Adrenal gland (tissue), 12 donors: ENCODE data around the gene TSPAN7. TPM values are rescaled to one million over a fixed set of nuclear protein-coding genes. Genes with fewer than 3 reads are reported as not detected.

ENCODE experiments used
- DNase-seq, 7 donors: peaks; one replicate each; pipeline ENCODE4 v3.0.0-alpha.2; 2019 to 2020
- H3K27ac ChIP-seq, 5 donors: fragments of 200-600 bp; sonication (generic) in 4 of 5; 1 replicate in 3 of 5; 2 replicates in 2 of 5; pipeline versions ENCODE4 v1.5.1 to v1.8.0; 2016 to 2020; ENCODE audit warnings: mild to moderate bottlenecking in 1 of 5
- H3K27me3 ChIP-seq: fragments of 200-600 bp; 2 replicates; pipeline ENCODE4 v1.8.0; 2021
- H3K36me3 ChIP-seq, 2 donors: fragments of 200-600 bp; replicated peaks in 1 of 2; 1 replicate in 1 of 2; 2 replicates in 1 of 2; pipeline versions ENCODE4 v1.5.1 to v1.8.0; 2018 to 2022
- H3K4me1 ChIP-seq, 2 donors: fragments of 200-600 bp; replicated peaks in 1 of 2; 1 replicate in 1 of 2; 2 replicates in 1 of 2; pipeline versions ENCODE4 v1.5.1 to v1.8.0; 2018 to 2021
- H3K4me3 ChIP-seq, 4 donors: fragments of 200-600 bp; sonication (generic) in 3 of 4; one replicate each; pipeline ENCODE4 v1.5.1; 2016 to 2018
- H3K9me3 ChIP-seq, 3 donors: fragments of 200-600 bp; sonication (generic) in 1 of 3; replicated peaks in 1 of 3; 1 replicate in 2 of 3; 2 replicates in 1 of 3; pipeline versions ENCODE4 v1.5.1 to v1.8.0; 2016 to 2021
- POLR2A ChIP-seq, 2 donors: fragments of 450-650 bp; IDR thresholded peaks; one replicate each; pipeline ENCODE4 v1.6.1; 2017; ENCODE audit warnings: antibody characterized with exemption in 2 of 2, mild to moderate bottlenecking in 2 of 2, moderate library complexity in 1 of 2
- WGBS, 4 donors: extraction: QIAGEN DNeasy Blood & Tissue Kit in 2 of 4; methylation state at CpG; one replicate each; pipeline versions ENCODE4 v1.1.5 to v1.1.7; 2013 to 2017; 5-methylcytosine and 5-hydroxymethylcytosine counted together
- intact Hi-C, 2 donors: fragments of 100-400 bp; cut with DNase I; formaldehyde crosslinking; loops; one replicate each; pipeline versions ENCODE4 v1.14.1 to v1.15.0; 2022 to 2023
- polyA plus RNA-seq, 3 donors: library from polyadenylated mRNA; stranded (reverse); fragments of 200-250 nt in 2 of 3; fragments of 350-450 nt in 1 of 3; fragmentation: Illumina TruSeq in 1 of 3; extraction: RNeasy Lipid Tissue Mini Kit (QIAGEN cat#74804) in 1 of 3; gene quantifications; one replicate each; pipeline ENCODE4 v1.2.3, GENCODE V29; 2013 to 2014
- total RNA-seq, 9 donors: library from RNA; depleted of rRNA in 4 of 9; stranded (reverse); fragments of >200 nt in 4 of 9; fragments of 120-200 nt in 1 of 9; fragmentation: NEBNext Ultra II Directional in 1 of 9; extraction: Animal tissue kit (Norgen Biotek cat#: 25700) in 1 of 9; gene quantifications; one replicate each; pipeline versions ENCODE4 v1.1.0 to v1.2.4, GENCODE V29; 2013 to 2023
- TF ChIP-seq, protein P1 (sequence below), 6 experiments: fragments of 450-650 bp in 4 of 6; fragments of 200-600 bp in 2 of 6; sonication (generic) in 1 of 6; IDR thresholded peaks; 1 replicate in 5 of 6; 2 replicates in 1 of 6; pipeline versions ENCODE4 v1.5.1 to v1.8.0; 2016 to 2021; ENCODE audit warnings: antibody characterized with exemption in 6 of 6, mild to moderate bottlenecking in 2 of 6, moderate library complexity in 1 of 6
- donor health status: healthy with polysubstance abuse.
- donor health status: Bipolar disorder and iron deficiency.
- donor health status: DM: yes; HTN: yes; CAD: no.
- donor health status: DM: no; HTN: no; CAD: no.
- donor health status: DM: no; HTN: no; CAD: no.
- donor health status: DM: yes; HTN: yes; CAD: no.

Gene TSPAN7
- total and polyA plus RNA-seq, 12 donors = 47.8 to 167 (median 87.1) TPM

DNA sequence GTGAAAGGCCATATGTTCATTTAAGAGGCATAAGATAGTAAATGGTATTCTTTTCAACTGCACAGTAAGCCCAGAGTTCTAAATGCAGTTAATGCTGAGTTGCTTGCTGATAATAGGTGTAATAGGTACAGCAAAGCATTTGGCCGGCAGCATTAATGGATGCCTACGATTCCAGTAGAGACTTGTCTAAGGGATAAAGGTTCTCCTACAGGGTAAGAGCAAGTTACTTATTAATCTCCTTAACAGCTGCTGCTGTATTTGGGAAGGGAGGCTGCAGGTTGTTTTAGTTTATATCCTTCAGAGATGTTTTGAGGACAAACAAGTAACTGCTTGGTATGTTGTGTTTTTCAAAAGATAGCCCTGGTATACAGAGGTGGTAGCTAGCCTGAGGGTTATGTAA is 16.8 kb downstream of the TSPAN7 start:
- WGBS, 4 donors = 77 to 93% (median 89%) methylated on average over 2 of the region's 2 CpGs
- Histone ChIP-seq H3K4me3 (no peak overlapping the region), H3K36me3 (no peaks in the 10 kb centered on the region), H3K27ac (no peak overlapping the region), H3K27me3 (no peaks in the 10 kb centered on the region), H3K4me1 (peaks cover 0 to 12% of the 10 kb centered on the region in 2 donors), H3K9me3 (no peaks in the 10 kb centered on the region)
- TF ChIP-seq, protein P1, sequence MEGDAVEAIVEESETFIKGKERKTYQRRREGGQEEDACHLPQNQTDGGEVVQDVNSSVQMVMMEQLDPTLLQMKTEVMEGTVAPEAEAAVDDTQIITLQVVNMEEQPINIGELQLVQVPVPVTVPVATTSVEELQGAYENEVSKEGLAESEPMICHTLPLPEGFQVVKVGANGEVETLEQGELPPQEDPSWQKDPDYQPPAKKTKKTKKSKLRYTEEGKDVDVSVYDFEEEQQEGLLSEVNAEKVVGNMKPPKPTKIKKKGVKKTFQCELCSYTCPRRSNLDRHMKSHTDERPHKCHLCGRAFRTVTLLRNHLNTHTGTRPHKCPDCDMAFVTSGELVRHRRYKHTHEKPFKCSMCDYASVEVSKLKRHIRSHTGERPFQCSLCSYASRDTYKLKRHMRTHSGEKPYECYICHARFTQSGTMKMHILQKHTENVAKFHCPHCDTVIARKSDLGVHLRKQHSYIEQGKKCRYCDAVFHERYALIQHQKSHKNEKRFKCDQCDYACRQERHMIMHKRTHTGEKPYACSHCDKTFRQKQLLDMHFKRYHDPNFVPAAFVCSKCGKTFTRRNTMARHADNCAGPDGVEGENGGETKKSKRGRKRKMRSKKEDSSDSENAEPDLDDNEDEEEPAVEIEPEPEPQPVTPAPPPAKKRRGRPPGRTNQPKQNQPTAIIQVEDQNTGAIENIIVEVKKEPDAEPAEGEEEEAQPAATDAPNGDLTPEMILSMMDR (IDR thresholded peaks at IDR 0.05) = no peak
- TF ChIP-seq POLR2A (IDR thresholded peaks at IDR 0.05) = no peak
- no peak for DNase-seq
- intact Hi-C loops = no loop called here

DNA sequence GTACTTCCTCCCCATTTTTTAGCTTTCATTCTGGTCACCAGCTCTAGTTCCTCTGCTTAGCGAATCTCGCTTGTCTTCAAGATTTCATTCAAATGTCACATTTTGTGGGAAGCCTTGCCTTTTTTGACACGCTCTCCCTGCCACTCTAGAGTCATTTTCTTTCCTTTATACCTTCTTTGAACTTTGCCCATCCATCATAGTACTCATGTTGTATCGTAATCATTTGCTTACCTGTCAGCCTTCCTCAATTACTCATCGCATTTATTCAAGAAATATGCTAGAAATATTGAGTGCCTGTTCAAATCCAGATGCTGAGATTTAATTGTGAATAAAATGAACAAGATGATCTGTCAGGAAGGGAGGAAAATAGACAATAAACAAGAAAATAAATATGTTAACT is 21.8 kb downstream of the TSPAN7 start:
- no peaks in the 10 kb centered on the region for H3K36me3 ChIP-seq
- 79 to 90% (median 86%) methylated on average over 5 of the region's 5 CpGs for WGBS, 4 donors
- H3K27ac ChIP-seq = no peak overlapping the region
- intact Hi-C loops = no loop called here
- DNase-seq = no peak
- H3K4me1 ChIP-seq = peaks cover 0 to 12% of the 10 kb centered on the region in 2 donors
- H3K4me3 ChIP-seq = no peak overlapping the region
- TF ChIP-seq, protein P1 (IDR thresholded peaks at IDR 0.05) = no peak
- no peak for TF ChIP-seq POLR2A (IDR thresholded peaks at IDR 0.05)
- no peaks in the 10 kb centered on the region for H3K27me3 ChIP-seq
- H3K9me3 ChIP-seq = no peaks in the 10 kb centered on the region

DNA sequence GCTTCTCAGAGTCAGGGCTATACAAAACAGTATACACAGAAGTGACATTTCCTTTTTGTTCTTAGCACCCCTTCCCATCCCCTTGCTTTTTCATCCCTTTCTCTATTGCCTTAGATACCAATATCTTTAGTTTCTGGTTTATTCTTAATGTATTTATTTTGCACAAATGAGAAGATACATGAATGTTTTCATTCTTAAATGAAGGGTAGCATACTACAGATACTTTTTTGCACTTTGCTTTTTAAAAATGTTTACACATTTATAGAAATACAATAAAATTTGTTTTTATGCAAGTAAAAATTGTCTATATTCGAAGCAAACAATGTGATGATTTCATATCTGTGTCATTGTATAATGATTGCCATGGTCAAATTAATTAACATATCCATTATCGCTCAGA is 33.1 kb downstream of the TSPAN7 start:
- no peaks in the 10 kb centered on the region for H3K36me3 ChIP-seq
- no peak for TF ChIP-seq POLR2A (IDR thresholded peaks at IDR 0.05)
- TF ChIP-seq, protein P1 (IDR thresholded peaks at IDR 0.05) = no peak
- no peak overlapping the region for H3K4me3 ChIP-seq
- peaks cover 7% of the 10 kb centered on the region for H3K27me3 ChIP-seq
- no peak overlapping the region for H3K27ac ChIP-seq
- WGBS, 4 donors = 65 to 99% (median 83%) methylated on average over 2 of the region's 2 CpGs
- H3K4me1 ChIP-seq = no peaks in the 10 kb centered on the region
- H3K9me3 ChIP-seq = no peaks in the 10 kb centered on the region
- no peak for DNase-seq
- intact Hi-C loops = no loop called here

DNA sequence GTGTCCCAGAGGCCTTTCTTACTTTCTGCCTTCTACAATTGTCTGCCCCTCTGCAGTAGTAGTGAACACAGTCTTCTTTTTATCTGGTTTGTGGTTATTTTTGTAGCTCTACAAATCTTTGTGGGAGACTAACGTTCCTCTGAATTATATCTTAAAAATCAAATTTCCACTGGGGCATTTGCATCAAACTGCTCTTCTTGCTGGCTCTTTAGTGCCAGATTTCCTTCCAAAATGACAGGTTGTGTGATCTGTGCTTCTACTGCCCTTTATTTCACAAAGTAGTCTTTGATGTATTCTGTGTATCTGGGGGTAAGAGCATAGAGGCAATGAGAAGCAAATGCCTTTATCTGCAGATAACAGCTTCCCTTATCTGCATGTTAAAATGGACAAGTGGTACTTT is 34.5 kb downstream of the TSPAN7 start:
- TF ChIP-seq POLR2A (IDR thresholded peaks at IDR 0.05) = no peak
- TF ChIP-seq, protein P1 (IDR thresholded peaks at IDR 0.05) = no peak
- intact Hi-C loops = no loop called here
- Histone ChIP-seq H3K9me3 (no peaks in the 10 kb centered on the region), H3K27ac (no peak overlapping the region), H3K4me1 (no peaks in the 10 kb centered on the region), H3K4me3 (no peak overlapping the region), H3K36me3 (no peaks in the 10 kb centered on the region), H3K27me3 (peaks cover 7% of the 10 kb centered on the region)
- WGBS, 4 donors = 18 to 59% (median 38%) methylated on average over 1 of the region's 1 CpG
- DNase-seq = no peak
